IMR-90 (cell line): ENCODE measurements around the gene CCDC7. TPM values are rescaled to one million over a fixed set of nuclear protein-coding genes. Genes with fewer than 3 reads are reported as not detected.

Experiments
- ATAC-seq: fragments of 200-7000 bp; cut with Tn5 transposase; 2 replicates; pipeline ENCODE4 v1.9.1; 2020; ENCODE audit warnings: low read depth, mild to moderate bottlenecking, moderate library complexity
- BruUV-seq: library from RNA; stranded (reverse); fragments of 400-500 nt; replicated peaks from 2 replicates; lab custom pipeline; 2021; lab: Mats Ljungman, UMichigan
- CTCF ChIA-PET: fragments of 300-600 bp; formaldehyde crosslinking; extraction: SDS; loops from one replicate; lab custom pipeline; 2021; ENCODE audit warnings: antibody characterized with exemption; lab: Yijun Ruan, JAX
- POLR2A ChIA-PET: fragments of 300-600 bp; sonication (Branson Sonifier 250); formaldehyde crosslinking; loops from one replicate; lab custom pipeline; 2022; ENCODE audit warnings: antibody characterized with exemption; ENCODE audit not compliant: unreplicated experiment; lab: Charles Lee
- DNase-seq: peaks from one replicate; pipeline ENCODE4 v3.0.0; 2013
- H2AFZ ChIP-seq: replicated peaks from 2 replicates; pipeline ENCODE3; 2013; ENCODE audit warnings: low read length, mild to moderate bottlenecking; ENCODE audit not compliant: poor library complexity
- H2AK5ac ChIP-seq: 2 replicates; pipeline ENCODE4 v1.6.1; 2013; ENCODE audit warnings: low read depth, low read length, inconsistent platforms
- H2AK9ac ChIP-seq: replicated peaks from 2 replicates; pipeline ENCODE3; 2013; ENCODE audit warnings: mild to moderate bottlenecking, low read depth, low read length, moderate library complexity; ENCODE audit not compliant: poor library complexity
- H2BK120ac ChIP-seq: 2 replicates; pipeline ENCODE4 v1.6.1; 2013; ENCODE audit warnings: low read depth, low read length, inconsistent platforms
- H2BK15ac ChIP-seq: 3 replicates; pipeline ENCODE4 v1.6.1; 2013; ENCODE audit warnings: low read depth, low read length, inconsistent platforms
- H2BK20ac ChIP-seq: 2 replicates; pipeline ENCODE4 v1.6.1; 2013; ENCODE audit warnings: low read depth, mild to moderate bottlenecking, inconsistent platforms, low read length, moderate library complexity
- H2BK5ac ChIP-seq: 2 replicates; pipeline ENCODE4 v1.6.1; 2013; ENCODE audit warnings: mild to moderate bottlenecking, low read depth, low read length, inconsistent platforms; ENCODE audit not compliant: poor library complexity, severe bottlenecking
- H3K14ac ChIP-seq: replicated peaks from 2 replicates; pipeline ENCODE4 v1.6.1; 2013; ENCODE audit warnings: low read depth, low read length, inconsistent platforms
- H3K18ac ChIP-seq: 2 replicates; pipeline ENCODE4 v1.6.1; 2013; ENCODE audit warnings: low read depth, low read length, control low read depth
- H3K23ac ChIP-seq: 2 replicates; pipeline ENCODE4 v1.6.1; 2013; ENCODE audit warnings: low read depth, low read length, inconsistent platforms
- H3K27ac ChIP-seq: 2 replicates; pipeline ENCODE4 v1.5.1; 2013; ENCODE audit warnings: mild to moderate bottlenecking, control low read depth, low read length; ENCODE audit not compliant: insufficient read depth
- H3K27me3 ChIP-seq: 2 replicates; pipeline ENCODE4 v1.6.1; 2013; ENCODE audit warnings: low read length; ENCODE audit not compliant: control insufficient read depth, insufficient read depth
- H3K36me3 ChIP-seq: 2 replicates; pipeline ENCODE4 v1.6.1; 2013; ENCODE audit warnings: low read length, mixed read lengths; ENCODE audit not compliant: control insufficient read depth, insufficient read depth
- H3K4ac ChIP-seq: 2 replicates; pipeline ENCODE4 v1.6.1; 2013; ENCODE audit warnings: low read depth, low read length, inconsistent platforms
- H3K4me1 ChIP-seq: 2 replicates; pipeline ENCODE4 v1.6.1; 2013; ENCODE audit warnings: low read length, mixed read lengths; ENCODE audit not compliant: control insufficient read depth, insufficient read depth
- H3K4me2 ChIP-seq: 2 replicates; pipeline ENCODE4 v1.6.1; 2013; ENCODE audit warnings: low read depth, mild to moderate bottlenecking, control low read depth, low read length, moderate library complexity
- H3K4me3 ChIP-seq: 2 replicates; pipeline ENCODE4 v1.5.1; 2013; ENCODE audit warnings: low read depth, mild to moderate bottlenecking, control low read depth, low read length, moderate library complexity; ENCODE audit not compliant: insufficient read depth
- H3K56ac ChIP-seq: 2 replicates; pipeline ENCODE4 v1.6.1; 2013; ENCODE audit warnings: low read length, inconsistent platforms; ENCODE audit not compliant: insufficient read depth; ENCODE audit errors: extremely low read depth
- H3K79me1 ChIP-seq, 2 experiments: 2 replicates each; pipeline ENCODE4 v1.6.1; 2013; ENCODE audit warnings: low read length in 2 of 2, inconsistent platforms in 1 of 2, low read depth in 1 of 2
- H3K9ac ChIP-seq: 2 replicates; pipeline ENCODE4 v1.6.1; 2013; ENCODE audit warnings: low read depth, low read length, control low read depth
- H3K9me1 ChIP-seq: 2 replicates; pipeline ENCODE4 v1.6.1; 2013; ENCODE audit warnings: low read length, inconsistent platforms; ENCODE audit not compliant: insufficient read depth
- H3K9me3 ChIP-seq: 2 replicates; pipeline ENCODE4 v1.6.1; 2013; ENCODE audit warnings: low read length; ENCODE audit not compliant: control insufficient read depth, insufficient read depth
- H4K20me1 ChIP-seq: 2 replicates; pipeline ENCODE4 v1.6.1; 2013; ENCODE audit warnings: low read length, inconsistent platforms; ENCODE audit not compliant: insufficient read depth
- H4K5ac ChIP-seq: 2 replicates; pipeline ENCODE4 v1.6.1; 2013; ENCODE audit warnings: mild to moderate bottlenecking, low read depth, low read length, control low read depth
- H4K8ac ChIP-seq, 2 experiments: 2 replicates each; pipeline ENCODE4 v1.6.1; 2013; ENCODE audit warnings: low read depth in 2 of 2, low read length in 2 of 2, control low read depth in 1 of 2, inconsistent platforms in 1 of 2
- H4K91ac ChIP-seq: 2 replicates; pipeline ENCODE4 v1.6.1; 2013; ENCODE audit warnings: low read depth, low read length, inconsistent platforms; ENCODE audit not compliant: insufficient read depth
- BHLHE40 ChIP-seq: fragments of 150-350 bp; IDR thresholded peaks from 2 replicates; pipeline ENCODE4 v1.6.1; 2016; ENCODE audit warnings: mild to moderate bottlenecking, low read depth, low read length
- CEBPB ChIP-seq: IDR thresholded peaks from 2 replicates; pipeline ENCODE4 v1.6.1; 2012; ENCODE audit warnings: low read depth, low read length, improper control_type of control experiment
- CHD1 ChIP-seq: IDR thresholded peaks from 2 replicates; pipeline ENCODE4 v1.6.1; 2012; ENCODE audit warnings: low read depth, low read length, improper control_type of control experiment
- CTCF ChIP-seq: conservative IDR thresholded peaks from 2 replicates; pipeline ENCODE4 v1.5.1; 2012; ENCODE audit warnings: mild to moderate bottlenecking, low read depth, low read length, improper control_type of control experiment
- ELK1 ChIP-seq: fragments of 150-350 bp; IDR thresholded peaks from 2 replicates; pipeline ENCODE4 v1.6.1; 2016; ENCODE audit warnings: low read depth, mild to moderate bottlenecking, low read length, moderate library complexity, borderline replicate concordance
- FOS ChIP-seq: fragments of 150-350 bp; IDR thresholded peaks from 2 replicates; pipeline ENCODE4 v1.6.1; 2016; ENCODE audit warnings: low read depth, low read length
- NFE2L2 ChIP-seq: fragments of 150-350 bp; IDR thresholded peaks from 2 replicates; pipeline ENCODE4 v1.6.1; 2016; ENCODE audit warnings: low read depth, mild to moderate bottlenecking, low read length
- RCOR1 ChIP-seq: IDR thresholded peaks from 2 replicates; pipeline ENCODE4 v1.6.1; 2012; ENCODE audit warnings: mild to moderate bottlenecking, low read length, improper control_type of control experiment; ENCODE audit not compliant: insufficient replicate concordance
- RFX5 ChIP-seq: IDR thresholded peaks from 2 replicates; pipeline ENCODE4 v1.8.0; 2012; ENCODE audit warnings: low read depth, mild to moderate bottlenecking, low read length, moderate library complexity
- SMC3 ChIP-seq: fragments of 150-350 bp; IDR thresholded peaks from 2 replicates; pipeline ENCODE4 v1.6.1; 2016; ENCODE audit warnings: low read depth, mild to moderate bottlenecking, antibody characterized with exemption, low read length, moderate library complexity
- USF2 ChIP-seq: fragments of 150-350 bp; IDR thresholded peaks from 2 replicates; pipeline ENCODE4 v1.6.1; 2017; ENCODE audit warnings: mild to moderate bottlenecking, antibody characterized with exemption, low read length, low read depth
- WGBS, 2 experiments: methylation state at CpG; one replicate each; pipeline versions ENCODE4 v1.1.5 to v1.1.7; 2013; ENCODE audit warnings: missing lambda C conversion rate in 2 of 2; ENCODE audit not compliant: insufficient read length in 1 of 2; ENCODE audit errors: extremely low coverage in 2 of 2; 5-methylcytosine and 5-hydroxymethylcytosine counted together
- dilution Hi-C: fragments of 300-500 bp; cut with HindIII; formaldehyde crosslinking; loops from one replicate; pipeline ENCODE4 v1.14.3; 2018; ENCODE audit warnings: low sequenced_read_pairs; ENCODE audit not compliant: unreplicated experiment
- in situ Hi-C: fragments of 300-500 bp; cut with MboI; formaldehyde crosslinking; loops from 3 replicates; pipeline ENCODE4 v1.14.3; 2019; ENCODE audit warnings: low sequenced_read_pairs, inconsistent platforms, mixed read lengths
- intact Hi-C: fragments of 100-400 bp; cut with micrococcal nuclease; formaldehyde crosslinking; loops from 2 replicates; pipeline ENCODE4 v1.10.0; 2022
- polyA plus RNA-seq, 3 experiments: library from polyadenylated mRNA; depleted of rRNA; stranded (reverse); fragments of >200 nt; gene quantifications; 2 replicates each; pipeline ENCODE4 v1.2.3, GENCODE V29; 2012; ENCODE audit warnings: low replicate concordance in 1 of 3
- total RNA-seq: library from RNA; depleted of rRNA; stranded (reverse); fragments of >200 nt; gene quantifications from 2 replicates; pipeline ENCODE4 v1.2.3, GENCODE V29; 2012

Gene CCDC7
- total and polyA plus RNA-seq, 2 of the 4 experiments (the other 2 are of a cell fraction): 0.74 to 4.3 TPM

GRCh38 chr10:32922170-32922569 lies 476.2 kb downstream of the CCDC7 start:
- Histone ChIP-seq H3K27ac (no peak overlapping the region), H2BK20ac (no peak overlapping the region), H3K4me3 (no peak overlapping the region), H3K9me1 (peaks cover 5% of the 10 kb centered on the region), H3K9ac (no peak overlapping the region), H3K4me2 (no peak overlapping the region), H3K79me1 (peaks cover 19 to 51% of the 10 kb centered on the region in 2 experiments), H3K9me3 (no peaks in the 10 kb centered on the region), H3K36me3 (peaks cover 62% of the 10 kb centered on the region), H3K18ac (no peak overlapping the region), H2BK5ac (peak overlapping the region; percentile 42), H2BK15ac (no peak overlapping the region), H3K27me3 (no peaks in the 10 kb centered on the region), H2BK120ac (no peak overlapping the region), H3K4me1 (peaks cover 8% of the 10 kb centered on the region), H3K4ac (no peak overlapping the region), H4K91ac (no peak overlapping the region), H3K23ac (no peak overlapping the region), H2AK9ac (no peak overlapping the region), H3K14ac (no peak overlapping the region), H4K8ac (no peak overlapping the region), H3K56ac (no peak overlapping the region), H2AFZ (no peak overlapping the region), H4K5ac (no peak overlapping the region), H4K20me1 (peaks cover 40% of the 10 kb centered on the region), H2AK5ac (no peak overlapping the region)
- no CpG with 5 or more reads among the region's 2 CpGs for WGBS, 2 experiments
- CTCF ChIA-PET: interaction anchor here (1.6 kb wide), 1 partner anchor 10 kb away, joined by 4 read pairs; no protein-coding TSS in a partner anchor
- no TSS peak for BruUV-seq
- in situ Hi-C loops: no loop called here
- dilution Hi-C loops: no loop called here
- POLR2A ChIA-PET: no interaction called here
- DNase-seq (no peak), ATAC-seq (no peak)
- no peak for TF ChIP-seq ELK1
- TF ChIP-seq RFX5: no peak
- TF ChIP-seq CEBPB: no peak
- TF ChIP-seq BHLHE40: no peak
- TF ChIP-seq NFE2L2: no peak
- no peak for TF ChIP-seq SMC3
- no peak for TF ChIP-seq CTCF
- no peak for TF ChIP-seq RCOR1
- no peak for TF ChIP-seq CHD1
- no peak for TF ChIP-seq USF2
- TF ChIP-seq FOS: no peak
- intact Hi-C loops: no loop called here
